Activated naive CD4-positive, alpha-beta T cell treated with anti-CD3 and anti-CD28 coated beads, Interleukin-2, amount 50 U/mL, for 72 hours (primary cell): Measurements from ENCODE around the gene ACBD6. TPM values are rescaled to one million over a fixed set of nuclear protein-coding genes. Genes with fewer than 3 reads are reported as not detected.
"Not testable (repeated sequence)": the region's sequence is repeated elsewhere in the genome, so short reads cannot be mapped to it uniquely, and the experiment has no call there.

Experiments
- ATAC-seq, 2 donors: fragments of 150-1000 bp; cut with Tn5 transposase; 2 replicates each; pipeline ENCODE4 v1.10.0; 2021; ENCODE audit warnings: mild to moderate bottlenecking in 2 of 2, moderate library complexity in 2 of 2
- DNase-seq, 2 donors: peaks; one replicate each; pipeline ENCODE4 v3.0.0; 2021 to 2022; ENCODE audit warnings: low spot score in 2 of 2
- H3K27ac Mint-ChIP-seq, 2 donors: one replicate each; pipeline ENCODE4 v1.8.0; 2022; ENCODE audit warnings: mild to moderate bottlenecking in 2 of 2, mixed read lengths in 2 of 2
- H3K36me3 Mint-ChIP-seq, 2 donors: one replicate each; pipeline ENCODE4 v1.8.0; 2022; ENCODE audit warnings: mixed read lengths in 2 of 2
- H3K9me3 Mint-ChIP-seq, 2 donors: one replicate each; pipeline ENCODE4 v1.8.0; 2022; ENCODE audit warnings: mixed read lengths in 2 of 2
- total RNA-seq, 2 donors: library from RNA; stranded (reverse); gene quantifications; one replicate each; pipeline ENCODE4 v1.2.3, GENCODE V29; 2022

Gene ACBD6, protein sequence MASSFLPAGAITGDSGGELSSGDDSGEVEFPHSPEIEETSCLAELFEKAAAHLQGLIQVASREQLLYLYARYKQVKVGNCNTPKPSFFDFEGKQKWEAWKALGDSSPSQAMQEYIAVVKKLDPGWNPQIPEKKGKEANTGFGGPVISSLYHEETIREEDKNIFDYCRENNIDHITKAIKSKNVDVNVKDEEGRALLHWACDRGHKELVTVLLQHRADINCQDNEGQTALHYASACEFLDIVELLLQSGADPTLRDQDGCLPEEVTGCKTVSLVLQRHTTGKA
- 10 to 100 TPM; 18.6 to 51.2 TPM for total RNA-seq

DNA sequence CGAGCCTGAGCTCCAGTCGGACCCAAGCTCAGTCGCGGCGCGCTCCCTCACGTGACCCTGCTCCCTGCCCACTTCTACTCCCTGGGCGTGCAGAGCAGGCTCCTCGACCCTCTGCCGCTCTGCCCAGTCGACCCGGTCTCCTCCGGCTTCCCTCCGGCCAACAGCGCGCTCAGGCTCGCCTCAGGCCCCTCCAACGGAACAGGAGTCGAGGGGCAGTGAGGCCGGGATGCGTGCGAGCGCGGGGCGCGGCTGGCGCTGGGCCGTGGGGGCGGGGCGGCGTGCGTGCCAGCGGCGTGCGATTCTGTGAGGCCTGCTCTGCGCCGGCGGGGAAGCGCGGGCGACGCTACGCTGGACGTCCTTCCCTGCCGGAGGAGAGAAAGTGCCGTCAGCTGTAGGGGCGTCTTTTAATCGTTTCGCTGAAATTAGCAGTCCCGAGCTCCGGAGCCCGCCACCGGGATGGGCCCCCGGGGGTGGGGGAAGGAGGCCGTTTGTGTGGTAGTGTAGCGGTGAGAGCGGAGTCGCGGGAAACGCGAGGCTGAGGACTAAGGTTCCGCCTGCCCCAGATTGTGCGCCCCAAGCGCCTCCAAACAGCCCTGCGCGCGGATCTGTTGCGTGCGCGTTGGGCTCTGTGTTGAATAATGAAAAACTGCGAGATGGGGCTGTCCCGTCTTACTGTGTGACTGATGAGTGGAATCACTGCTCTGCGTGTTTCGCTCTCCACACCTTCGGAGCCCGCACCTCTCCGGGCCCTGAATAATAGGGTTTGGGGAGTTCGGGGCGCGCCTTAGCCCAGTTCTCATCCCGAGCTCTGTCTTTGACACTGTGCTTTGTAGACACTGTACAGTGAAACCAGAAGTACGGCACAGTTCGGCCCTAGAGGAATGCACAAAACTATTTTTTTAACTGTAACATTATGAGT lies at the start of gene ACBD6:
Gene ACBD6, minus strand, starts transcription at position 217 of the 919 bp plus-strand sequence. CDS start 311 bp downstream, outside the sequence.
- DNase-seq, result peak; percentile 85 to 86
- ATAC-seq, result peak; percentile 91 to 92
- H3K36me3 Mint-ChIP-seq, result peaks cover 8 to 20% of the 10 kb centered on the region in 2 donors
- H3K9me3 Mint-ChIP-seq, result no peaks in the 10 kb centered on the region
- peak within 1 kb of the TSS; percentile 97 to 98 for H3K27ac Mint-ChIP-seq

DNA sequence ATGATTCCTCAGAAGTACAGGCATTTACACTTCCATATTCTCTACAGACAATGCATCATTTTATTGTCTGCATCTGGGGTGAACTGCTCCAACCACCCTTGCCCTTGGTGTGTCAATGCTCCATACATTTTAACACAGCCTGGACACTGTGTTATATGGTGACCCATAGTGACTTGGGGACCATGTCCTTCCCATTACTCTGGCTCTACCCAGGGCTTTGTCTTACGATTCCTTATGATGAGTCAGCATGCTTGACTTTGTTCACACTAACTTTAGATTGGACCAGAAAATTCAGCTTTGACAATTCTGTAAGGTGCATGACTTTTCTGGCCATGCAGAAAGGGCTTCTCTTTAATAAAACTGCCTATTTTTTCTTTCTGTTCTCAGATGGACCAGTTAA lies 49.6 kb upstream of the ACBD6 start:
- no peak for DNase-seq
- no peaks in the 10 kb centered on the region for H3K36me3 Mint-ChIP-seq
- H3K27ac Mint-ChIP-seq, result no peak overlapping the region
- H3K9me3 Mint-ChIP-seq, result no peaks in the 10 kb centered on the region
- ATAC-seq, result no peak

DNA sequence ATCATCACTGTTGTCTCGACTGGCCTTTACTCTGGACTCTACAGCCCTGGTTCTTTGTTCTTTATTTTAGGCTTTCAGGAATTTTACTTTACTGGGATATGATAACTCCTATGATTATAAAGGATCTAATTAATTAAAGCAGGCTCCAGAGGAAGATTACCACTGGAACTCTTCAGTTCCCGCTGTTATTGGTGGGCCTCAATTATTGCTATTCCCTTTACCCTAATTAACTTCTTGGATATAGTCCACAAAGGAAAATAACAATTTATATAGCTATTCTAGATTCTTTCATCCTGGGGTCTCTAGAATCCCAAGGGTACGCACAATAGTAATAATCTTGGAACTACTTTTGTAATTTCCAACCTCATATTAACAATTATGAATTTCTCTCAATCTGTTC lies 47.9 kb upstream of the ACBD6 start:
- Mint-ChIP-seq H3K27ac (no peak overlapping the region), H3K9me3 (no peaks in the 10 kb centered on the region)
- DNase-seq, result no peak

DNA sequence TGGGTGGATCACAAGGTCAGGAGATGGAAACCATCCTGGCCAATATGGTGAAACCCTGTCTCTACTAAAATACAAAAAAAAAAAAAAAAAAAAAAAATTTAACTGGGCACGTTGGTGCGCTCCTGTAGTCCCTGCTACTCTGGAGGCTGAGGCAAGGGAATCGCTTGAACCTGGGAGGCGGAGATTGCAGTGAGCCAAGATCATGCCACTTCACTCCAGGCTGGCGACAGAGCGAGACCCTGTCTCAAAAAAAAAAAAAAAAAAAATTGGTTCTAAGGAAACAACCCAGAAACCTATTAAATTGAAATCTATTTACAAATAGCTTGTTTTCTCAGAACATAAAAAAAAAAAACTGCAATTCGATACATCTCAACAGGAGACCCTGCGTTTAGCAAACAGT lies 47.4 kb upstream of the ACBD6 start:
- H3K9me3 Mint-ChIP-seq, H3K36me3 Mint-ChIP-seq, H3K27ac Mint-ChIP-seq, DNase-seq, ATAC-seq: not testable (repeated sequence)

More for the DNA sequence above, 47.9 kb upstream of the ACBD6 start:
- no peak for ATAC-seq
- no peaks in the 10 kb centered on the region for H3K36me3 Mint-ChIP-seq

DNA sequence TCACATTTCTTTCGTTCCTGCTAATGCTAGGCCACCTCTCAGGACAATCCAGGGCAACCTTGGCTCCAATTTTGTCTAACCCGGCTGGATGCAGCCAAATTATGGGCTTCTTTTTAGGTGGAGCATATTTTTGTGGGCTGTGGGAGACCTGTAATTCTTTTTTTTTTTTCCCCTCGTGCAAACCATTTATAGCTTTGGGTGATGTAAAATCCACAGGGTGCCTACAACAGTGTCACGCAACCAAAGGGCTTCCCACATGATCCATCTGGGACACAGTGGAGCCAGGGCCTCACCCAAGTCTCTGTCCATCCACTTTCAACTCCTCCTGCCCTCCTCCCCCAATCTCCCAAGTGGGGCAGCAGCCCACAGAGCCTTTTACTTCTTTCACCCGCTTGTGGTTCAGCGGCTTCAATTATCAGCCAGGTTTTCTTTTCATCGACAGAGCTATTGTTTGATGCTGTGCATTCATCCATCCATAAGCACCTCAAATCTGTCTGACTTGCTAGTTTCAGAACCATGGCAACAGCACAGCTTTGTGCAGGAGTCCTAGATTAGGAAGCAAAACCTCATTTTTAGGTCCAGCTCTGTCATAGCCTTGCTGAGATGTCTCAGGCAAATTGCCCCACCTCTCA lies 46.4 kb upstream of the ACBD6 start:
- no peak for DNase-seq
- Mint-ChIP-seq H3K27ac (no peak overlapping the region), H3K9me3 (no peaks in the 10 kb centered on the region), H3K36me3 (no peaks in the 10 kb centered on the region)
- no peak for ATAC-seq

DNA sequence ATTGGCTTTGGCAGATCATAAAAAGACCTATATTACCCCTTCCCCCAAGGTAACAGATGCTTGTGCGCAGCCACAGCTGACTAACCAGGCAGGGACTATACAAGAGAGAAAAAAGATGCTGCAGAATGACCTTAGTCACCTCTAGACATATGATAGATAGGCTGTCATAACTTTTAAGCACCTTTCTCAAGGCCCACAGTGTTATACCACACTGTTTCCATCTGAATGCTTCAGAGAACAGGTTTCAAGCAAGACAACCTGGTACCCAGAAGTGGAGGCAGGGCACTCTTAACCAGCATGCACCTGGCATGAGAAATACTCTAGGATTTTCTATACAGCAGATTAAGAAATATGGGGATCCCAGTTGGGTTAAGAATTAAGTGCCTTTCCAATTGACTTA lies 43.6 kb upstream of the ACBD6 start:
- Mint-ChIP-seq H3K27ac (no peak overlapping the region), H3K9me3 (no peaks in the 10 kb centered on the region), H3K36me3 (no peaks in the 10 kb centered on the region)
- DNase-seq (no peak), ATAC-seq (no peak)

DNA sequence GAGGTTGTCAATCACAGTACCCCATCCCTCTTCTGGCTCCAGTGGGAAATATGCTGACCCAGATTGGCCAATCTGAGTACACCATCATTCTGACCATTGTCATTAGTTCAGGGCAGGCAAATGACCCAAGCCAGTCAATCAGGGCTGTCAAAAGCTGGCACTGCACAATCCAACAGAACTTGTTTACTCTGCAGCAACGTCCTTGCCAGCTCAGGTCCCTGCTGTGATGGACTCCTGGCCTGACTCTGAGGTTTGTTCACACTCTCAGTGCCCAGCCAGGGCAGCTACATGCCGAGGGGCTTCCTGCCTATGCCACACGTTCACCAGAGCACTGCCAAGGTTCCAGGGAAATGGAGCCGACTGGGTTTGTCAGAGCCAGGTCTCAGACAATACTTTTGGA lies 41.7 kb upstream of the ACBD6 start:
- H3K27ac Mint-ChIP-seq, result peak overlapping the region in 1 of 2 donors; percentile 13
- H3K36me3 Mint-ChIP-seq, result no peaks in the 10 kb centered on the region
- H3K9me3 Mint-ChIP-seq, result no peaks in the 10 kb centered on the region
- no peak for ATAC-seq
- DNase-seq, result no peak

DNA sequence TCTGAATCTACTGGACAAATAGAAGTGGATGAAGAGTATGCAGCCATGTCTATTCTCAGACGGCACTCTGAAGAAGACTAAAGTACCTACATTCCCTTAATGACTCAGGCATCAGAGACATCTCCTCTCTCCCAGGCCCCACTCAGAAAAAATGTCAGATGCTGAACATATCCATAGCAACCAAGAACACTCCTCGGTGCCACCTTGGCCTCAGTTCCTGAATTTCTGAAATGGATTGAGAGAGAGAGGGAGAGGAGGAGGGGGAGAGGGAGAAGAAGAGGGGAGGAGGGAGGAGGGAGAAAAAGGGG lies 40.4 kb upstream of the ACBD6 start:
- ATAC-seq, result no peak
- Mint-ChIP-seq H3K9me3 (no peaks in the 10 kb centered on the region), H3K36me3 (no peaks in the 10 kb centered on the region), H3K27ac (no peak overlapping the region)
- no peak for DNase-seq

DNA sequence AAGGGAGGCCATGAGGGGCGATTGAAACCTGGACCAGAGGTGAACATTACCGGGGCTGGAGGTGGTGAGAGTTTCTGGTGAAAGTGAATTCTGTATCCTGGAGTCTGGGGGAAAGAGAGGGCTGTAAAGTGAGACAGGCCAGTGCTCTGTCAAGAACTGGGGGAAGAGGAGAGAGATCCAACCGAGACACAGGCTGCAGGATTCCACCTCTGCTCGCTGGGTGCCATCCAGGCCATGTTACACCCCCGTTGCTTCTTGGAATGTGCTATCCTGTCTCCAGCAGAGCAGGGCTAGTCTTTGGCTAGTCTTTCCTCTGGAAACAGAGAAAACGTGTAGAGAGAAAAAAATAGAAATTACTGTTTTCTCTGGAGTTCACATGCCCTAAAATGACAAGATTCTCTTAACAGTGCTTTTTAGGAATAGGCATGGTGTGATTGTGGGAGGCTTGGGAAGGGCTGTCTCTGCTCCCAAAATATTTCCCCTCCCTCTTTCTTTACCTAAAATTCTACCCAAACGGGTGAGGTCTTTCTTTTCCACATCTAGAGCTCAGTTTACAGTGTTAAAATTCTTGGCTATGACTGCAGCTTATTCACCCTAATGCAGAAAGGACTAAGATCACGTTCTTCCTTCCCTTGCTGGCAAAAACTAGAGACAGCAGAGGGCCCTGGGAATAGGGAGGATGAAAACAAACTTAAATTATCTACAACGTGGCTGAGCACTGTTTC lies 39.9 kb upstream of the ACBD6 start:
- H3K9me3 Mint-ChIP-seq, result no peaks in the 10 kb centered on the region
- DNase-seq, result no peak
- no peak overlapping the region for H3K27ac Mint-ChIP-seq
- H3K36me3 Mint-ChIP-seq, result no peaks in the 10 kb centered on the region
- ATAC-seq, result no peak

DNA sequence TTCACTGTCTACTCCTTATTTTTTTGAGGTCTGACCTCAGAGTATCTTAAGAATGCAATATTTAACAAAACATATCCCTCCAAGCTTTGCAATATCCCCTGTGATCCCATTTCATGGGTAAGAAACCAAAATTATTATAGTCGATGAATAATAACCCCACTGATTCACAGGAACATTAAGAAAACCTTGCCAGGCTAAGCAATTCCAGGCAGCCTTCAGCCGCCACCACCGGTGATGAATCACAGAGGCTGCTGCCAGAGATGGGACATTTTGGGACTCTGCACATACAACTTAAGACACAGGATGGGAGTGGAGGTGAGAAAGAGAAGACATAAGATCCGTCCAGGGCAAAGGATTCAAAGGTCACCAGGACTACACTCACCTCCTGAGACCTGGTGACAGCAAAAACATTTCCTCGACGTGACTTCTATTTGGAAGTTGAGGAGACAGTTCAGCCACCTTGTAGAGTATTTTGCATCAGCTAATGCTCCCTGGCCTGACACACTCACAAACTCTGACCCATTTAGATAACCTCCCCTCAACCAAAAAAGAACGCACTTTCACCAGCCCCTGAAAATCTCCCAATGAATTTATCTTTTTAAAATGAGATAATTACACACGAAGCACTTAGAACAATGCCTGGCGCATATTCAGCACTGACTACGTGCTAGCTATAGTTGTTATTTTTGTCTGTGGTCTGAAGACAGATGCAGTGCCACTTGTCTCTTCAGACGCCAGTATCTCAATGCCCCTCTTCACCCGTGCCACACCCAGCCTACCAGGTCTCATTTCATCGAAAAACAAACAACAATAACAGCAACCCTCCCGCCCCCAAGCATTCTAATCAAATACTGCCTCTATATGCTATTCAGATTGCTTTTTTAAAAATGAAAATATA lies 38.6 kb upstream of the ACBD6 start:
- no peak for DNase-seq
- Mint-ChIP-seq H3K27ac (no peak overlapping the region), H3K9me3 (no peaks in the 10 kb centered on the region), H3K36me3 (no peaks in the 10 kb centered on the region)
- ATAC-seq, result no peak

DNA sequence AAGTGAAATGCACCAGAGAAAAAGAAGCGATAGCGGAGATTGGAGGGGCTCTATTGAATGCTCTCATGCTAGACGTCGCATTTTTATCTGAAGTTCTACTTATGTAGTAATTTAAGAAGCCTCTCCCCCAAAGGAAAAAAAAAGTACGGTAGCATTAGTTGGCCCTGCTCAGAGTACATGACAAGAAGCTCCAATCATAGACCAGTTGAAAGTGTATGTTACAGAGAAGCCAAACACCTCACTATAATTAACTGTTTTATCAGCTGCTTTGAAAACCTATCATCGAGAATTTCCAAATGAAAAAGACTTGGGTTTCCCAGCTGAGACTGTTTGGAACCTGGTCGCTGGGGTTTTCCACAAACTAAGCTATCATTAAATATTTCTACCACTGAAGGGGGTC lies 36.8 kb upstream of the ACBD6 start:
- DNase-seq, result no peak
- ATAC-seq, result no peak

DNA sequence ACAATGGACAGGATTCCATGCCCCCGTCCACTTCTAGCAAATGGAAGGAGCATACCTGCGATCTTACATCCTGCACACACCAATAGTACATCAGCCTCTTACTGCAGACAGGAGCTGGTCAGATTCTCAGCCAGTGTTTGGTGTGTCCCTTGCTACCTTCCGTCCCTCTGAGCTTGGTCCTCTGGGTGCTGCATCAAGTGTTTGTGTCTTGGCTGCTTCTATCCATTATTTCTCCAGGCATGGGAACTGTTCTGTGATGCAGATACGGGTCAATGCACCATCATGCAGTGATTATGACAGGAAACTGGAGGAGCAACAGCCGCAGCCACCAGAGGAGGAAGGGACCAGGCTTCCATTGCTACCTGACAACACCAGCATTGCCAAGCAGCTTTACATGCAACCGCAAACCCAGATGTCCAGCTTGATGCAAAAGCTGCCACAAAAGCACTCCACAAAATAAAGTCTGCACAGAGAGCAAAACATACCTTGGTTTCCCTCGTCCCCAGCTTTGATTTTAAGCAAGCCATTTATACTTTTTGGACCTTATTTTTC lies 34.5 kb upstream of the ACBD6 start:
- DNase-seq, result no peak
- H3K9me3 Mint-ChIP-seq, result no peaks in the 10 kb centered on the region
- H3K27ac Mint-ChIP-seq, result no peak overlapping the region
- H3K36me3 Mint-ChIP-seq, result no peaks in the 10 kb centered on the region
- no peak for ATAC-seq

More for the DNA sequence above, 36.8 kb upstream of the ACBD6 start:
- Mint-ChIP-seq H3K9me3 (no peaks in the 10 kb centered on the region), H3K36me3 (no peaks in the 10 kb centered on the region), H3K27ac (no peak overlapping the region)

DNA sequence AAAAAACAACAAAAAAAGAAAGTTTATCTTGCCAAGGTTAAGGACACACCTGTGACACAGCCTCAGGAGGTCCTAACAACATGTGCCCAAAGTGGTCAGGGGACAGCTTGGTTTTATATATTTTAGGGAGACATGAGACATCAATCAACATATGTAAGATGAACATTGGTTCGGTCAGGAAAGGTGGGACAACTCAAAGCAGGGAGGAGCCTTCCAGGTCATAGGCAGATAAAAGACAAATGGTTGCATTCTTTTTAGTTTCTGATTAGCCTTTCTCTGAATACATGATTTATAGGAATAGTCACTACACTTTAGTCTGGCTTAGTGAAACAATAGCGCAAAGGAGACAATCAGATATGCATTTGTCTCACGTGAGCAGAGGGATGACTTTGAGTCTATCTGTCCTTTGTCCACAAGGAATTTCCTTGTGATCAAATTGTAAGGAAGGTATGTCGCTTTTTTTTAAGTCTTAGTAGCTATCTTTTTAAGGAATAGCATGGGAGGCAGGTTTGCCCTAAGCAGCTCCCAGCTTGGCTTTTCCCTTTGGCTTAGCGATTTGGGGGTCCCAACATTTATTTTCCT lies 33.1 kb upstream of the ACBD6 start:
- Mint-ChIP-seq H3K27ac (no peak overlapping the region), H3K9me3 (no peaks in the 10 kb centered on the region), H3K36me3 (no peaks in the 10 kb centered on the region)
- no peak for ATAC-seq
- DNase-seq, result no peak

DNA sequence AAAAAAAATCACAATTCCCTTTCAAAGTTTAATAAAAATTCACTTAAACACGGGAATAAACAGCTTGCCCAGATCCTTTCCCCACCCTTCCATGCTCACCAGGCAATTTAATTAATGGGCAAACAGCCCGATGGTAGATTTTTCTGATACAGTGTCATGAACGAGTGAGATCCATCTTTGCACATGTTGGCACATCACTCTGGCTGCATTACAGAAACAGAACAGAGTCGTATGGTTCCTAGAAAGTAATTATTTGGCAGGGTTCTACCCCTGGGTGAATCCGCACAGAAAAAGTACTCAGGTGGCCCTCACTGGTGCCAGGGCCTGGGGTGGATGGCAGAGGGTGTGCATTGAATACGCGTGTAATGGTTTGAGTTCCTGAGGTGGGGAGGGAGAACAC lies 31.8 kb upstream of the ACBD6 start:
- H3K27ac Mint-ChIP-seq, result peak overlapping the region in 1 of 2 donors; percentile 47
- ATAC-seq (no peak), DNase-seq (no peak)
- no peaks in the 10 kb centered on the region for H3K36me3 Mint-ChIP-seq
- H3K9me3 Mint-ChIP-seq, result no peaks in the 10 kb centered on the region

DNA sequence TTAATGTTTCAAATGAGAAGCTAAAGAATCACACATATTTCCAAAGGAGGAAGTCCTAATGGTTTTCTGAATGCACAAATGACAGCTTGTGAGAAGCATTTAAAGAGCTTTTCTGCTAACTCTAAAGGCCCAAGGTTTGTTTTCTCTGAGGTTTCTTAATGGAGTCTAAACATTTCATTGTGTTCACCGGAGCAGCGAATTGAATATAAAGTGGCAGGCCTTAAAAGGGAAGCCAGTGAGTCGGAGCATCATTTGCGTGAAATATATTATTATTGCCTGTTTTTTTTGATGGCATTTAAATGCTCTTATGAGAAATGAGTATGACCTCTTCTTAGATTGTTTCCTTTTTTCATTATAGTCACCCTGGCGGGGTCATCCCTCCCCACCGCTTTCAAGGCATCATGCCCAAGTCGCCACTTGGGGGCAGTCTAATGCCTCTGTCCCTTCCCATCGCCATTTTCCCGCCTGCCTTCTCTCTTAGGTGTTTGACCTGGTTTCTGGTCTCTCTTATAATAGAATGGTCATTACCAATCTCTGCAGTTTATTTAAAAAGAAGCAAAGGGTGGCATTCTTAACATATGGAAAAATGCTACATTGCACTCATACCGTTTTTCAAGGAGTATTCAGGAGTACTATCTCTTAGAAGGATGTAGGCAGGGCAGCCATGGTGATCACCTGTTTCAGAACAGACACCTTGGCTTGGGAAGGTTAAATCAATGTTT lies 31.1 kb upstream of the ACBD6 start:
- Mint-ChIP-seq H3K36me3 (no peaks in the 10 kb centered on the region), H3K27ac (no peak overlapping the region), H3K9me3 (no peaks in the 10 kb centered on the region)
- ATAC-seq (peak; percentile 68 to 86), DNase-seq (peak; percentile 64 to 71)
